GM20000 (cell line): ENCODE data around the gene CMC1.

Experiments
- DNase-seq: peaks from one replicate; pipeline ENCODE4 v3.0.0; 2012; ENCODE audit warnings: low spot score
- TF ChIP-seq, protein P1 (sequence below): IDR thresholded peaks from 2 replicates; pipeline ENCODE4 v1.5.1; 2012; ENCODE audit warnings: mild to moderate bottlenecking, control low read depth; ENCODE audit errors: extremely low read depth, missing control alignments

CMC1 gene

DNA sequence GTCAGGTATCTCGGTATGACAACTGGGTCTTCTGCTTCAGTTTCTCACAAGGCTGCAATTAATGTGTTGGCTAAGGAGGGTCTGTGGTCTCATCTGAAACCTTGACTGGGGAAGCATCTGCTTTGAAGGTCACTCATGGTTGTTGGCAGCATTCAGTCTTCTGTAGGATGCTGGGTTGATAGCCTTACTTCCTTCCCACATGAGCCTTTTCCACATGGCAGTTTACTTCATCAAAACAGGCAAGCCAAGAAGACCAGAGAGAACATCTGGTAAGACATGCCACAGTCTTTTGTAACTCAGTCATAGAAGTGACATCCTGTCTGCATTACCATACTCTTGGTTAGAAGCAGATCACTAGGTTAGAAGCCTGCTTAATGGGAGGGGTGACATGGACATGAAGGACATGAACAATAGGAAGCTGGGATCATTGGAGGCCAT is 49.5 kb downstream of the CMC1 start:
- DNase-seq: no peak
- TF ChIP-seq, protein P1, sequence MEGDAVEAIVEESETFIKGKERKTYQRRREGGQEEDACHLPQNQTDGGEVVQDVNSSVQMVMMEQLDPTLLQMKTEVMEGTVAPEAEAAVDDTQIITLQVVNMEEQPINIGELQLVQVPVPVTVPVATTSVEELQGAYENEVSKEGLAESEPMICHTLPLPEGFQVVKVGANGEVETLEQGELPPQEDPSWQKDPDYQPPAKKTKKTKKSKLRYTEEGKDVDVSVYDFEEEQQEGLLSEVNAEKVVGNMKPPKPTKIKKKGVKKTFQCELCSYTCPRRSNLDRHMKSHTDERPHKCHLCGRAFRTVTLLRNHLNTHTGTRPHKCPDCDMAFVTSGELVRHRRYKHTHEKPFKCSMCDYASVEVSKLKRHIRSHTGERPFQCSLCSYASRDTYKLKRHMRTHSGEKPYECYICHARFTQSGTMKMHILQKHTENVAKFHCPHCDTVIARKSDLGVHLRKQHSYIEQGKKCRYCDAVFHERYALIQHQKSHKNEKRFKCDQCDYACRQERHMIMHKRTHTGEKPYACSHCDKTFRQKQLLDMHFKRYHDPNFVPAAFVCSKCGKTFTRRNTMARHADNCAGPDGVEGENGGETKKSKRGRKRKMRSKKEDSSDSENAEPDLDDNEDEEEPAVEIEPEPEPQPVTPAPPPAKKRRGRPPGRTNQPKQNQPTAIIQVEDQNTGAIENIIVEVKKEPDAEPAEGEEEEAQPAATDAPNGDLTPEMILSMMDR: no peak

DNA sequence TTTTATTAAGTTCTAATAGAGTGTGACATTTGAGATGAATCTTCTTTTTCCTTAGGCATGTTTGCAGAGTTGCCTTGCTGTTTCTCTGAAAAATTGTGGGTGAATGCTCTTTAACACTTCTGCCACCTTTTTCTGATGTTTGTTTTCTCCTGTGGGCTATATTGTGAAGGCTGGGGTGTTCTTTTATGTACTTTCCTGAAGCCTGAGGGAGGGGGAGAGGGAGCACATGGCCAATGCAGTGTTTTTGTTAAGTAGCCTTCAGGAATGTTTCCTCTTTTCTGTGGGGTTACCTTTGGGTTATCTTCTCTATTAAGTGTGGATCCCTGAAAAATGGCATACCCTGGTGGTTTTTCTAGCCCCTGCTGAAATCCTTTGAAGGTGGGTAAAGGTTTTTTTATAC is 50.2 kb downstream of the CMC1 start:
- TF ChIP-seq, protein P1: no peak
- DNase-seq: no peak

DNA sequence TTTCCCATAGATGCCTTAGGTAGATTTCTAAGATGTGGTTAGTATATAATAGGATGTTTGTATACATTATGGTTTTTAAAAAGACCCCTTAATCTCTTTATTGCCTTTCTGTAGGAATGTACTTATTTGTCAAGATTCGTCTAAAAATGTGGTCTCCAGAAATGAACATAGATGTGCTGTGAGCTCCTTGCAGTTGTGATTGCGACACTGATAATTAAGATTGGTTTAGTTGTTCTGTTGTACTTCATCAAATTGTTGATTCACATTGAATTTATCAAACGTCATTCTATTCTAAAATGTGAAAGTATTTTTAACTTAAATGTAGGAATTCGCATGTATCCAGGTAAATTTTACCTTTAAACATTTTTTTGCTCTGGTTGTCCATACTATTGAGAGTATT is 51.2 kb downstream of the CMC1 start:
- no peak for DNase-seq
- TF ChIP-seq, protein P1: no peak

DNA sequence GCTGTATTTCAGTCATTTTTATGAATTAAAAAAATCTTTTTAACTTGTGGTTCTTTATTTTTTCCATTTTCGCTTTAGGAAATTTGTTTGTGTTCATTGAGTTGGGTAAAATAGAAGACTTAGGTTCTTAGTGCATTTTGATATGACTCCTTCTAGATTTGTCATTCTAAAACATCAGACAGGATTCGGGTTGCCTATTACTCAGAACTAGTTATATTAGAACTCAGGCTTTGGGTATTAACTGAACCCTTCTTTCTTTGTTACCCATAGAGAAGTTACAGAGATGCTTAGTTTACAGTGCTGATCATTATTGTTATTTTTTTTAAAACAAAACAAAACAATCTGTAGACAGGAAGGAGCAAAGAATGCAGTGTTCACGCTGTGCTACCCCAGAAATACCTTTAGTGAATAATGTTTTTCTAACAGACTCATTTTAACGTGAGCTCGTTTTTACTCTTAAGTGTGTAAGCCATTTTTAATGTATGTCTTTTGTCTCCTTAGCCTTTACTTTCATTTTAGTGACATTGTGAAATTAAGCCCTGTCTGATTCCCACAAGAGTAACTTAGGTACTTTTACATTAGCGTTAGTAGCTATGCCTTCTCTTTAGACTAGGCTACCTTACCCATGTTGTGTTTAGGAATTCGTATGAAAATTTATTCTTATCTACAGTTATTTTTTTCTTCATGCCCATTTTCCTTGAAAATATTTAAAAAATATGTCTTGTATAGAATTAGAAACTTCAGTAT is 53.4 kb downstream of the CMC1 start:
- DNase-seq: no peak
- TF ChIP-seq, protein P1: no peak

DNA sequence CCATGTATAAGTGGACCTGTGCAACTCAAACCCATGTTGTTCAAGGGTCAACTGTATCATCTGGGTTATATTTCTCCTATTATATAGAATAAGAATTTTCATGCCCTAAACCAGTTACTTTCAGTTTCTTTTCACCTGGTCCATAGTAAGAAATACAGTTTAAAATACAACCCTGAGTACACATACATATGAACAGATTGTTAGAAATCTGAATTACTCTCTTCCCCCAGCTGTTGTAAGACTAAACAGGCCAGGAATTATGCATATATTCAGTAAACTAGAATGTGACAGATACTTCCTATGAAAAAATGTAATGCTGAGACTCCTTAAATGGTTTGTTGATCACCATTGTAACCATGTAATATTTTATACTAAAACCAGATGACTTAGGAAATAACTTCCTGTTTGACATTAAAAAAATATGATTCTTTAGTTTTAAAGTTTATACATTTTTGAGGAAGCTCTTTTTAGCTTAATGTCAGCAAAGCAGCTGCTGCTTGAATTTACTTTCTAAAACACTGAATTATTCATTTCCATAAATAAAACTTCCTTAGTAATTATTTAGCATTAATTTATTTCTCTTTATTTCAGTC is 54.6 kb downstream of the CMC1 start:
- TF ChIP-seq, protein P1: no peak

DNA sequence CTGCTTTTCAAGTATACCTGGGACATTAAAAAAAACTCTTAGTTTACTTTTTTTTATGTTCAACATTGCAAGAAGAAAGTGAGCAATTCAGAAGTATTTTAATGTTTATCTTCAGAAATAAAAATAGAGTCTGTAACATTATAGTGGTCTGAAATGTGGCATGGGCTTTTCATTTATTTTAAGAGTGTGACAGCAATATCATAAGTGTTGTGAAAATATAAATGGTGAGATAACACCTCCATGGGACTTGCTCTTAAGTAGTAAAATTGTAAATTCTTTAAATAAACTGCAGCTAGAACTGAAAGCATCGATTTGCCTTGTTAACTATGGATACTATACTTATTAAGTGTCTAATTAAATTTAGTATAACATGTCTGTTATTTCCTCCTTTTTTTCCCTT is 58.3 kb downstream of the CMC1 start:
- TF ChIP-seq, protein P1: no peak
- no peak for DNase-seq

More for the DNA sequence above, 54.6 kb downstream of the CMC1 start:
- no peak for DNase-seq

DNA sequence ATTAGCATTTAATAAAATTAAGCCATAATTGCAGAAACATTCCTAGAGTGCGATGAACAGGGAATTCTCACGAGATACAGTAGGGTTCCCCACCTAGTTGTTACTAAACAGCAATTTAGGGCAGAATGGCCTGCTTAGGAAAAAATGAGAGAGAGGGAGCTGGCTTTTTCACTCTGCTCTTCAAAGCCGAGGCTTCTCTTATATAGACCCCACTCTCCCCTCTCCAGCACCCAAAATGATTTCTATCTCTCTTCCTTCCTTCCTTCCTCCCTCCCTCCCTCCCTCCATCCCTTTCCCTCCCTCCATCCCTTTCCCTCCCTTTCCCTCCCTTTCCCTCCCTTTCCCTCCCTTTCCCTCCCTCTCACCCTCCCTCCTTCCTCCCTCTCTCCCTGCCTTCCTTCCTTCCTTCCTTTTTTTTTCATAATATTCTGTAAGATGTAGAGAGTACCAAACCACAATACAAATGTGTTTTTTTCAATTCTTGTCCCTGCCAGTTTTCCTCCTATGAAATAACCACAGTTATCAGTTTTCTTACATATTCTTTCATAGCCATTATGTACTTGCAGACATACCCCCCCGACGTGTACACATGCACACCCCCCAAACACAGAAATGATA is 59.0 kb downstream of the CMC1 start:
- TF ChIP-seq, protein P1: no peak
- DNase-seq: no peak
